Pons (tissue), 1 donor: Measurements from ENCODE around the gene FANCE.

Experiments used
- DNase-seq: peaks from one replicate; pipeline ENCODE4 v3.0.0-alpha.2; 2016; ENCODE audit warnings: low spot score

The FANCE gene

GRCh38 chr6:35484921-35485392 is 32.8 kb downstream of the FANCE start:
- no peak for DNase-seq

- DNase-seq = no peak
Observed at GRCh38 chr6:35485402-35485877, 33.3 kb downstream of the FANCE start.

- no peak for DNase-seq
Observed at GRCh38 chr6:35486005-35486925, 34.1 kb downstream of the FANCE start.

- no peak for DNase-seq
Observed at GRCh38 chr6:35487658-35488516, 35.7 kb downstream of the FANCE start.

- DNase-seq = no peak
Observed at GRCh38 chr6:35488517-35488862, 36.4 kb downstream of the FANCE start.

- DNase-seq = no peak
Observed at GRCh38 chr6:35489066-35489465, 36.9 kb downstream of the FANCE start.

- DNase-seq = no peak
Observed at GRCh38 chr6:35489995-35490791, 38.1 kb downstream of the FANCE start.

- DNase-seq = no peak
Observed at GRCh38 chr6:35490821-35491557, 38.9 kb downstream of the FANCE start.

GRCh38 chr6:35491558-35492257 is 39.6 kb downstream of the FANCE start:
- no peak for DNase-seq

- DNase-seq = no peak
Observed at GRCh38 chr6:35492258-35492973, 40.3 kb downstream of the FANCE start.

GRCh38 chr6:35492974-35493284 is 40.8 kb downstream of the FANCE start:
- DNase-seq = no peak

- DNase-seq = no peak
Observed at GRCh38 chr6:35493307-35493983, 41.3 kb downstream of the FANCE start.

GRCh38 chr6:35494161-35494563 is 42.0 kb downstream of the FANCE start:
- peak; percentile 13 for DNase-seq

GRCh38 chr6:35495258-35496035 is 43.3 kb downstream of the FANCE start:
- DNase-seq = no peak

GRCh38 chr6:35496036-35496840 is 44.1 kb downstream of the FANCE start:
- no peak for DNase-seq

- no peak for DNase-seq
Observed at GRCh38 chr6:35496841-35497570, 44.9 kb downstream of the FANCE start, which contains the start of gene TEAD3. TEAD3 (minus strand) TSS chr6:35497079.
